Muscle of arm (tissue), 12 donors: ENCODE results near the gene PDCD4. TPM values are rescaled to one million over a fixed set of nuclear protein-coding genes. Genes with fewer than 3 reads are reported as not detected.
"Not testable (repeated sequence)": the region's sequence is repeated elsewhere in the genome, so short reads cannot be mapped to it uniquely, and the experiment has no call there.

Source experiments
- DNase-seq: peaks from one replicate; pipeline ENCODE4 v3.0.0-alpha.2; 2013
- polyA plus RNA-seq, 12 donors: library from polyadenylated mRNA; unstranded; fragments of 120-200 nt; gene quantifications; one replicate each; pipeline ENCODE4 v1.2.1, GENCODE V29; 2013; ENCODE audit not compliant: insufficient read length in 12 of 12

Gene PDCD4
- polyA plus RNA-seq, 12 donors: 147 to 2,025 (median 175) TPM

- no peak for DNase-seq
Measured at GRCh38 chr10:110876000-110876399, 4.3 kb downstream of the PDCD4 start.

GRCh38 chr10:110876788-110877187 is 5.1 kb downstream of the PDCD4 start:
- no peak for DNase-seq

GRCh38 chr10:110880012-110880411 is 8.3 kb downstream of the PDCD4 start:
- DNase-seq: no peak

GRCh38 chr10:110881247-110881646 is 9.5 kb downstream of the PDCD4 start:
- DNase-seq: no peak

- DNase-seq: no peak
Measured at GRCh38 chr10:110881905-110882304, 10.2 kb downstream of the PDCD4 start.

GRCh38 chr10:110883924-110884323 is 12.2 kb downstream of the PDCD4 start:
- no peak for DNase-seq

GRCh38 chr10:110885932-110886674 is 14.4 kb downstream of the PDCD4 start:
- DNase-seq: no peak

GRCh38 chr10:110887560-110887959 is 15.8 kb downstream of the PDCD4 start:
- DNase-seq: no peak

- no peak for DNase-seq
Measured at GRCh38 chr10:110892602-110893288, 21.0 kb downstream of the PDCD4 start.

- DNase-seq: peak; percentile 27
Measured at GRCh38 chr10:110893559-110894179, 21.9 kb downstream of the PDCD4 start.

GRCh38 chr10:110897184-110897583 is 25.5 kb downstream of the PDCD4 start:
- no peak for DNase-seq

- no peak for DNase-seq
Measured at GRCh38 chr10:110898391-110898790, 26.7 kb downstream of the PDCD4 start.

GRCh38 chr10:110900983-110901382 is 29.3 kb downstream of the PDCD4 start:
- DNase-seq: no peak

GRCh38 chr10:110901954-110902819 is 30.5 kb downstream of the PDCD4 start:
- no peak for DNase-seq

- no peak for DNase-seq
Measured at GRCh38 chr10:110903280-110904278, 31.9 kb downstream of the PDCD4 start.

- no peak for DNase-seq
Measured at GRCh38 chr10:110910138-110910537, 38.4 kb downstream of the PDCD4 start.

- no peak for DNase-seq
Measured at GRCh38 chr10:110912374-110912773, 40.6 kb downstream of the PDCD4 start.

GRCh38 chr10:110914431-110914830 is 42.7 kb downstream of the PDCD4 start:
- DNase-seq: no peak

GRCh38 chr10:110915035-110915434 is 43.3 kb downstream of the PDCD4 start:
- DNase-seq: no peak

- DNase-seq: not testable (repeated sequence)
Measured at GRCh38 chr10:110915600-110915999, 43.9 kb downstream of the PDCD4 start.
